Gastroesophageal sphincter (tissue), 3 donors: ENCODE measurements around the gene AFG1L.

Source experiments
- EP300 ChIP-seq: sonication (generic); formaldehyde crosslinking; IDR thresholded peaks from one replicate; pipeline ENCODE4 v1.6.1; 2017; ENCODE audit warnings: antibody characterized with exemption, mild to moderate bottlenecking
- POLR2A ChIP-seq, 2 donors: fragments of 450-650 bp; IDR thresholded peaks; one replicate each; pipeline ENCODE4 v1.6.1; 2017; ENCODE audit warnings: antibody characterized with exemption in 2 of 2, mild to moderate bottlenecking in 2 of 2, moderate library complexity in 1 of 2
- POLR2AphosphoS5 ChIP-seq: sonication (generic); formaldehyde crosslinking; IDR thresholded peaks from one replicate; pipeline ENCODE4 v1.6.1; 2017; ENCODE audit warnings: antibody characterized with exemption
- TF ChIP-seq, protein P1 (sequence below), 4 experiments: fragments of 200-600 bp in 2 of 4; fragments of 450-650 bp in 2 of 4; sonication (generic) in 1 of 4; IDR thresholded peaks; one replicate each; pipeline ENCODE4 v1.5.1; 2017 to 2019; ENCODE audit warnings: antibody characterized with exemption in 4 of 4, mild to moderate bottlenecking in 2 of 4, moderate library complexity in 2 of 4

DNA sequence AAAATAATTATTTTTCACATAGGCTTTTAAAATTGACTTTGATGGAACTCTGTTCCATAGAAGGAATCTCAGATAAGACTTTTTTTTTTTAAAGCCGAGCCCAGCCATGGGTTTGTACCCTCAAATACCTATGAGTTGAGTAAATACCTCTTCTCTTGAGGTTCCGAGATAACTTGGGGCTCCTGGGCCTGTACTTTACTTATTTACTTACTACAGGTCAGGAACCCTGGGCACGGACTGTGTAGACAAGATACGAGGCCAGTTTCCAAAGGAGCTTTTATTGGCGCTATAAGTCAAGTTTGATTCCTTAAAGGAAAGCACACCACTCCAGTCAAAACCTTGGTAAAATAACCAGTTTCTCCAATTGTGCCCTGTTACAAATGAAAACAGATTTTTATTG is 7.5 kb downstream of the AFG1L start:
- no peak for TF ChIP-seq POLR2AphosphoS5
- TF ChIP-seq, protein P1, sequence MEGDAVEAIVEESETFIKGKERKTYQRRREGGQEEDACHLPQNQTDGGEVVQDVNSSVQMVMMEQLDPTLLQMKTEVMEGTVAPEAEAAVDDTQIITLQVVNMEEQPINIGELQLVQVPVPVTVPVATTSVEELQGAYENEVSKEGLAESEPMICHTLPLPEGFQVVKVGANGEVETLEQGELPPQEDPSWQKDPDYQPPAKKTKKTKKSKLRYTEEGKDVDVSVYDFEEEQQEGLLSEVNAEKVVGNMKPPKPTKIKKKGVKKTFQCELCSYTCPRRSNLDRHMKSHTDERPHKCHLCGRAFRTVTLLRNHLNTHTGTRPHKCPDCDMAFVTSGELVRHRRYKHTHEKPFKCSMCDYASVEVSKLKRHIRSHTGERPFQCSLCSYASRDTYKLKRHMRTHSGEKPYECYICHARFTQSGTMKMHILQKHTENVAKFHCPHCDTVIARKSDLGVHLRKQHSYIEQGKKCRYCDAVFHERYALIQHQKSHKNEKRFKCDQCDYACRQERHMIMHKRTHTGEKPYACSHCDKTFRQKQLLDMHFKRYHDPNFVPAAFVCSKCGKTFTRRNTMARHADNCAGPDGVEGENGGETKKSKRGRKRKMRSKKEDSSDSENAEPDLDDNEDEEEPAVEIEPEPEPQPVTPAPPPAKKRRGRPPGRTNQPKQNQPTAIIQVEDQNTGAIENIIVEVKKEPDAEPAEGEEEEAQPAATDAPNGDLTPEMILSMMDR (IDR thresholded peaks at IDR 0.05): no peak
- no peak for TF ChIP-seq EP300
- TF ChIP-seq POLR2A (IDR thresholded peaks at IDR 0.05): no peak
